Hematopoietic multipotent progenitor cell treated with erythropoietin and hydrocortisone succinate and interleukin-3 and kit ligand, for 15 days (in vitro differentiated cells): Measurements from ENCODE around the gene MCF2L2.
A peak's percentile ranks its signal among the peaks of the same experiment; 100 is the strongest.
"Not testable (repeated sequence)": the region's sequence is repeated elsewhere in the genome, so short reads cannot be mapped to it uniquely, and the experiment has no call there.

ENCODE experiments used
- DNase-seq: peaks from one replicate; pipeline ENCODE4 v3.0.0-alpha.2; 2015; ENCODE audit warnings: low spot score

The MCF2L2 gene

DNA sequence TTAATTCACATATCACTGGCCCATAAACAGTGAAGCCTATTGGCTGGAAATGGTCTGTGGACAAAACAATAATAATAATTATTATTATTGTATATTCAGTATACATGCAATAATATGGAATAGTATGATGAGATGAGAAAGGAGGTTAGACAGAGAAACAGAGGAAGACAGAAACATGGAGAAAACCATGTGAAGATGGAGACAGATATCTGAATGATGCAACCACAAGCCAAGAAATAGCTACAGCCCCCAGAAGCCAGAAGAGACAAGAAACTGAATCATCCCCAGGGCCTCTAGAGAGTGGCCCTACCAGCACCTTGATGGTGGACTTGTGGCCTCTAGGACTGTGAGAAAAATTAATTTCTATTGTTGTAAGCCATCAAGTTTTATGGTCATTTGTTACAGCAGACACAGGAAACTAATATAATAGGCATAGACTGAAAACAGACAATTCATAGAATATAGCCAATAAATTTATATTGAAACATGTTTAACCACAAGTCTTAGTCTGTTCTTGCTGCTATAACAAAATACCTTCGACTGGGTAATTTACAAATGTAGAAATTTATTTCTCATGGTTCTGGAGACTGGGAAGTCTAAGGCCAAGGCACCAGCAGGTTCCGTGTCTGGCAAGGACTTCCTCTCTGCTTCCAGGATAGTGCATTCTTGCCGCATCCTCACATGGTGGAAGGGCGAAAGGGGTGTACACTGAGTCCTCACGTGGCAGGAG lies 31.6 kb downstream of the MCF2L2 start:
- no peak for DNase-seq

DNA sequence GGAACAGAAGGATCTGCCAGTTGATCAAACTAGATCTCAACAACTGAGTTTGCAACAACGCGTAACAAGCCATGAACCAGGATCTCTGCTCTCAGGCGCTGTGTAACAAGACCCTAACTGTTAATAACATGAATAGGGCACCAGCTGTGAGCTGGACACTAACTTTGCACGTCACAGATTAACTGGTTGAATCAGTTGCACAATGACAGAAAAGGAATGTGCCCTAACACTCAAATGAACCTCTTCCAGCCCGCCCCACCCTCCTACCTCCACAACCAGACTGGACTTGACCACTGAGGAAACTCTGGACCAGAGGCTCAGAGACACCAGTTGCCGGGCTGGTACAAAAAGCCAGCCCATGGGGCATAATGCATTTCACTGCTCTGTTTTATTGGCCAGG lies 34.3 kb downstream of the MCF2L2 start:
- no peak for DNase-seq

DNA sequence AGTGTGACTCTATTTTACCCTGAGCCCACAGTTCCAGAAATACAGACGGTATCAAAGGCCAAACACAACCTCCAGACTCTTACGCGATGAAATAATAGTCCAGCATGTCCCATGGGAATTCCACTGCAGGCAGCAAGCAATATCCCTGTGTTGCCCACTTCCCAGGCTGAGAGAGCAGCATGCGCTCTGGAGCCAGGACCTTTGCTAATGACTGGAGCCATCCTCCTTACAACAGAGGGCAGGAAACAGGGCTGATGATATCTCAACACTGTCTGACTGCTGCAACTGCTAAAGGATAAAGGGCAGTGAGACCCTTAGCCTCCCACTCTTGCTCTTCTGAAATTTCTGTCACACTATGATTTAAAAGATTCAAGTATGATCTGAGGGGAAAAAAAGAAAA lies 34.8 kb downstream of the MCF2L2 start:
- no peak for DNase-seq

DNA sequence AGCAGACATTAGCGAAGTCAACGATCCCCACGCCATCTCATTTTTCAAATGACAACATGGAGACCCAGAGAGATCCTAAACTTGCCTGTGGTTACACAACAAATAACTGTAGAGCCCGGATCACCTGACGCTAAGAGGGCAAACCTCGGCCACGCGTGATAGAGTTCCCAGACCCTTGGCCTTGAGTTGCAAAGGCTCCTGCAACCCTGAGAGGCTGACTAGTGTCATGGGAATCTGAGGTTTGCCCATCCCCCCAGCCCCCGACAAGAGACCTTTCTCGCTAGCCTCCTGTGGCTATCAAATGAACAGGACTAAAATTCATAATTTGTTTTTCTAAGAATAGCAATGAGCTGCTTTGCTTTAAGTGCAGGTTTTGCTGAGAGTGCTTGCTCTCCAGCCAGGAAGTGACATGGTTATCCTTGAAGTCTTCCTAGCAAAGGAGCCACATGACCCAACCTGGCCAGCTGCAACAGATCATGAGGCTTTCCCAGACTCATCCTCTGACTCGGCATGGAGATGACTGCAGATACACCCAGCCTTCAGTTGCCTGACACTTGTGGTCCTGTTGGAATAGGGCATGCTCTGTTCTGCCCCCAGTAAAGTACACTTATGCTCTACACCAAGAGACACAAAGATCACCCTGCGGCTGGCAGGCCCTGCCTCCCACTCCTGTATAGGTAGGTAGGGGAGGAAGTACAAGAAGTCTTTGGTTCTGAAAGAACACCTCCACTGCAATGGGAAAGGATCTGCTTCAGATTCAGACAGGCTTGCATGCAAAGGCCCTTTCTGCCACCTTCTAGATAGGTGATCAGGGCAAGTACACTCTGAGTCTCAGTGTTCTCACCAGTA lies 36.0 kb downstream of the MCF2L2 start:
- no peak for DNase-seq

DNA sequence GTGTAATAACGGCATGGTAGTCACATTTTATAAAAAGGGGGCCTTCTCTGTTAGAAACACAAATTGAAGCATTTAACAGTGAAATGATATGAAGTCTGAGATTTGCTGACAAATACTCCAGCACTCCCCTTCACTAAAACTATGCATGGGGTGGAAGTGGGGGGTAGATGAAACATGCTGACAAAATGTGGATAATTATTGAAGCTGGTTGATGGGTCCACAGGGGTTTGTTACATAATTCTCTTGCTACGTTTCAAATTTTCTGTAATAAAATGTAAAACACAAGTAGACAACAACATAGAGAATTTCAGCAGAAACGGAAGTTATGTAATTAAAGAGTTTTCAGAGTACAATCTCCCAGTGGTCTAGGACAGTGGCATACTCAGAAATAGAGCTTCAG lies 37.0 kb downstream of the MCF2L2 start:
- DNase-seq = no peak

DNA sequence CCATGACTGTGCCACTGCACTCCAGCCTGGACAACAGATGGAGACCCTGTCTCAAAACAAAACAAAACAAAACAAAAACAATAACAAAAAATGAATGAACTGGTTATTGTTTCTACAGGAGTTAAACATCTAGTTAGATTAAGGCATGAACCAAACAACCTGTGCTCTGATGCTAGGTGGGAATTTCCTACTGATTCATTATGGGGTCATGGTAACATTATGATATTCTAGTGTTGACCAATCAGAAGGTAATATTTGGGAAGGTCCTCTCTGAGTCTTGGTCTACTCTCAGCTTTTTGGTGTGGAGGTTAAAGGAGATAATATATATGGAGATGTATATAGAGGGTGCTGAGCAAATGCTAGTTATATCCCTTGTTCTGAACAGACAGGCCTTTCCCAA lies 37.6 kb downstream of the MCF2L2 start:
- no peak for DNase-seq

DNA sequence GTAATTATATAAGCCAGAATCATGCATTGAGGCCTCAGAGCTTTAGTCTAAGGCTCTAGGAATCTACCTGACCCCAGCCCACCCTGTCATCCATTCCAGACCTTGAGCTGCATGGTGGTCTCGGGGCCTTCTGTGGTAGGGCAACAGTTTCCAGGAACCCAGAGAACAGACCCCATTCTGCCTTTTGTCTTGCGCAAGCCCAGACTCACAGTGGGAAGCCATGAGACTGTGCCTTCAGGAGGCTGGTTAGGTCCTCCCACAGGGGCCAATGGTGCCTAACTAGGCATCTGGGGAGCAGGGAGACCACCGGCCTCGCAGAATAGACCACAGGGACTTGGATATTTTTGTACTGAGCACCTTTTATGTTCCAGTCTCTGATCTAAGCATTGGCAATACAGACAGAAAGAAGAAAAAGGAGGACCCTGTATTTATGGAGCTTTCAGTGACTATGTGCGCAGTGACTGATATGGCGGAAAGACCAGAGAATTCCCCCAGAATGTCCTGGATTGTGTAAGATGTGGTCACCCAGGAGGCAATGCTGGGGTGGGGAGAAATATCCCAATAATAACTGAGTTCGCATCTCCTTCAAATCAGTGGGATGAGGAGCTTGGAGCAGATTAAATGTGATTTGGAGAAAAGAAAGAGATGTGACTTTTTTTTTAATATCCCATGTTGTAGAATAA lies 40.1 kb downstream of the MCF2L2 start:
- DNase-seq = no peak

DNA sequence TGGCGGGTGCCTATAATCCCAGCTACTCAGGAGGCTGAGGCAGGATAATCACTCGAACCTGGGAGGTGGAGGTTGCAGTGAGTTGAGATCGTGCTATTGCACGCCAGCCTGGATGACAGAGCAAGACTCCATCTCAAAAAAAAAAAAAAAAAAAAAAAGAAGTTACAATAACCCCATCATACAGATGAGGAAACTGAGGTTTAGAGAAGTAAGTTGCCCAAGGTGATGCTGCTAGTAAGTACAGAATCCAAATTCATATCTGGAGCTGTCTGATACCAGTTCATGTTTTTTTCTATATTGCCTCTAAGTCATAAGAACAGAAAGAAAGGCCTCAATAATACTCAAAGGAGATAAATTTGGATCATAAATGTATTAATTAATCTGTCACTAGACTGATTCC lies 40.6 kb downstream of the MCF2L2 start:
- DNase-seq = no peak

DNA sequence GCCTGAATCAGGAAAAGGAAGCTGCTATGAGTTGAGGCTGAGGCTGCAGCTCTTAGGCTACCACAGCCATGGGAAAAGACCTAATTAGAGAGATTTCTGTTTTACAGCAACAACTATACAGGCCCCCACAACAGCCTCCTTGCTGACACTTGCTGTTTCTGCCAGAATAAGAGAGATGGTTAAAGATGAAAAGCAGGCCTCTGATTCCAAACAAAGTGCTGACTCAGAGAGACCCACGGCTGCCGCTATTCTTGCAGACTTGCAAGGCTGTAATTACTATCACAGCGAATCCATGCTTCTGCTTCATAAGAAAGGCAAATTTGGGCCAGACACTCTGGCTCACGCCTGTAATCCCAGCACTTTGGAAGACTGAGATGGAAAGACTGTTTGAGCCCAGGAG lies 41.8 kb downstream of the MCF2L2 start:
- DNase-seq = no peak

DNA sequence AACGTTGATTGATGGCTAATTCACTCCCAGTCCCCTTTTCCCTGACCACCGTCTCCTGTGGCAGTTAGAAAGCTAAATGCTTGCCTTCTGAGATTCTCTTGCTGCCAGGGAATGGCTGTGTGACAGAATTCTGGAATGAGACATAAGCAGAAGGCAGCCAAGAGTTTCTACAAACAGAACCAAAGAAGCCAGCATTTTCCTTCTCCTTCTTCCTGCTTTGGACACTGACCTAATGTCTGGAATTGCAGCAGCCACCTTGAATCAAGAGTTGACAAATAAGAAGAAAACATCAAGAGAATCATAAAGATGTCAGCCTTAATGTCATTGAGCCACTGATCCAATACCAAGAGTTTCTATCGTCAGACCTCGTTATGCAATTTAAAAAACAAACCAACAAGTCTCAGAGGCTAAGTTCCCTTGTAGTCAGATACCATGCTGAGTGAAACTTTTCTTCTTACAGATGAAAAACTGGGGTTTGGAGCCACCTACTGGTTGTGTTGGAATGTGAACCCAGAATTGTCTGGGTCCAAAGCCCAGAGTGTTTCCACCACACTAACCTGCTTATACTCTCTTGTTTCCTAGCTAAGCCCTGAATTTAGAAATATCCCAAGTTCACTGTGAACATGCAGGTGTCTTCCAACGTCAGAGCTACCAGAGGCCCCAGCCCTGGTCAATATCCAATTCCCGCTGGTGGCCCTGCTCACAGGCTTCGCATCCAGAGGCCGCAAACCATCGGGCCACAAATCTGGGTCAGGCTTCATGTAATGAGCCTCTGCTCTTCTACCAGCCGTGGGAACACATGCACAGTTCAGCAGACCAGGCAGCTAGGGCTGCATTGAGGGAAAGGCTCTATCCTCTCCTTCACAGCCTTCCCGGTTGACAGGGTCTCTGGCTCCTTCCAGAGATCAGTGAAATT lies 42.5 kb downstream of the MCF2L2 start:
- DNase-seq = peak; percentile 68

DNA sequence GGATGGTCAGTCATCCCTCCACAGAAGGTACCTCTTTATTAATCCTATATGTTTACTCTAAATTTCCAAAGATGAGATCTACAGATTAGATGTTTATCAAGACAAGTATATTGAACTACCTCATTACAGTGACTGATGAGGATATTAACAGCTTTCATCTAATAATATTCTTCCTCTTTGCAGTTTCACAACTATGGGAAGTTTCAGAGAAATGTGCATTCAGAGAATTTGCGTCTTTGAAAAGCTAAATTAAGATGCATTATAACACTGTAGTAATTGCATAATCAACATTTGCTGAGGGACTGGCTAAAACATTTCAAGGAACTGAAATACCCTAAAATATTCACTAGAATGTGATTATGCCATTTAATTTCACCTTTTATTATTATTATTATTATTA lies 46.7 kb downstream of the MCF2L2 start:
- DNase-seq = no peak

DNA sequence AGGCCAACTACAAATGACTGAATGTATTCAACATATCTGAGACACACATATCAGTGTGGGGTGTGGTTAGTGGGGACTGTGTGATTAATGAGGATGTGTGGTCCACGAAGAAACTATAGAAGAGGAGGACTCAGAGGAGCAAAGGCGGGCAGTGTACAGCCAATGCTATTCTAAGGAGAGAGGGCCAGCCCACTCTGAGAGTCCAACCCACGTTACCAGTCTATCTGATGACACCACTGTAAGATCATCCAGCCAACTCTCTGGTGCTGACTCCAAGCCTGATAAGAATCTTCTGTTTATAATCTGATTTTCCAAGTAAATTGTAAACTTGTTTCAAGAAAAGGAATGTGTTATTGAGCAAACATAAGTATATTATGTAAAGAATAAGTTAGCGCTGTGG lies 47.2 kb downstream of the MCF2L2 start:
- DNase-seq = no peak

DNA sequence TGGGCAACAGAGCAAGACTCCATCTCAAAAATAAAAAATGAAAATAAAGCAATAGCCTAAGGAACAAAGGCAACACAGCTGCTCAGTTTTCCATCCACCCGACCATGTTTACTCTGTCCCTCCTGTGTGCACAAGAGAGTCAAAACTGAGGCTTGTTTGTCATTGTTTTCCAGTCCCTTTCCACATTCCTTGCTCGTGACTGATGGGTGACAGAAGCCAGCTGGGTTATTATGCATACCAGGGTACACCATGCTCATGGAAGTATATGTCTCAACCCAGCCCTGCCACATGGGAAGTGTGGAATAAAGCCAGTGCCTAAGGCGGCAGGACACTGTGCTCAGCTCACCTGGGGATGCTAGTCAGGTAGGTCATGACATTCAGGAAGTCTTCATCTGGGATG lies 49.5 kb downstream of the MCF2L2 start:
- no peak for DNase-seq

DNA sequence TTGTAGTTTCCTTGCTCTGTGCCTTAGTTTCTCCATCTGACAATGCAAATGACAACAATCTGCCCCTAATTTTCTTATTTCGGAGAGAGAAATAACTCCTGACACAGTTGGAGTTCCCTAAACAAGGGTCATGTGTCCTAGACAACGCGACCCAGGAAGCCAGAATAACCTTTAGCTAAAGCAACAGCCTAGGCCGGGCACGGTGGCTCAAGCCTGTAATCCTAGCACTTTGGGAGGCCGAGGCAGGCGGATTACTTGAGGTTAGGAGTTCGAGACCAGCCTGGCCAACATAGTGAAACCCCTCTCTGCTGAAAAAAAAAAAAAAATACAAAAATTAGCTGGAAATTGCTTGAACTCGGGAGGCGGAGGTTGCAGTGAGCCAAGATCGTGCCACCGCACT lies 49.9 kb downstream of the MCF2L2 start:
- DNase-seq = no peak

DNA sequence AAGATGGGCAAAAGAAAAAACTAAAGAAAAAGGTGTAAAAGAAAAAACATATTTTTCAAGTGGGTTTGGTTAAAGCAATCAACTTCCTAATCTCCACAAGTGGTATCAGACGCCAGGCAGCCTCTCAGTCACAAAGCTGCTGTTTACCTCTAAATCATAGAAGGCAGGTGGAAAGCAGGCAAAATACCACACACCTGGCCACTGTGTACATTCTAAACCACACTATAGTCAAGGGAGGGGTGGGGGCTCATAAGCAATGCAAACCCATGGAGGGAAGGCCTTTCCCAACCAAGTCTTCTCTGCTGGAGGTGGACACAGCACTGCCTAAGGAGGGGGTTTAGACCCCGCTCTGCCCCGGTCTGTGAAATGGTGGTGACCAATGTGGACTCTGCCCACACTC lies 50.4 kb downstream of the MCF2L2 start:
- no peak for DNase-seq

DNA sequence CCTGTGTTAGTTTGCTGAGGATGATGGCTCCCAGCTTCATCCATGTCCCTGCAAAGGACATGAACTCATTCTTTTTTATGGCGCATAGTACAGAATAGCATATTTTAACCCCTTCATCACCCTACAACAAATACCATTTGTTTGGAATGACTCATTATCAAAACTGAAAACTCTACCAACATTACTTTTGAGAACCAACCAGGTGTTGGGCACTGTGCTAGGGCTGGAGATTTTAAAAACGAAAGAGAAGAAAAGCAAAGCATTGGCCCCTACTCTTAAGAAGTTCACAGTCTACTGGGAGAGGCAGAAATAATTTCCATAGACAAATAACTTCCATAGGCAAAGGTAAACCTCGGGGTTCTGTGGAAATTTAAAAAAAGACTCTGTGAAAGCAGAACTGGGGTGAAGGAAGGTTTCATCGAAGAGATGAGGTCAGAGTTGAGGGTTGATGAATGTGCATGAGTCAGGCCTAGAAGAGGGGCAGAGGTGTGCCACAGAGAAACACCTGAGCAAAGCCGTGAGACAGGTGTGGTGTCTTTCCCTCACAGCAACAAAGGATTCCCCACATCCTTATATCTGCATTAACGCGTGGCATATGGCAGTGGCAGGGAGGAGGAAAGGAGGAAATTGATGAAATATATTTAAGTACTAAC lies 51.0 kb downstream of the MCF2L2 start:
- no peak for DNase-seq

DNA sequence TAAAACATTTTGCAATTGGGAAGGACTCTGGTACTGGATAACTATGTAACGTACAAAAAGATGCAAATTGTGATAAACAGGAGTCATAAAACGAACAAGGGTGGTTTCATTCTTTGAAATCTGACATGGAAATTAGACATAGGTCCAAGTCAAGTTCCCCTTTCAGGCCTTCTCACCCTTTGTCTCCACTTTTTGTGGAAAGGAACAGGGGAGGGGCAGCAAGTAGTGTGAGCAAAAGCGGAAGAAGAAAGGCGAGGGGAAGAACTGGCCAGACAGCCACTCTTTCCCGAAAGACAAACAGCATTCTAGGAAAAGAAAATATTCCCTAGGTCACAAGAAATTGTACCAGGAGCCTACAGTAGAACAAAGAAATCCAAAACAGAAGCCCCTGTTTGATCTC lies 52.6 kb downstream of the MCF2L2 start:
- DNase-seq = no peak

DNA sequence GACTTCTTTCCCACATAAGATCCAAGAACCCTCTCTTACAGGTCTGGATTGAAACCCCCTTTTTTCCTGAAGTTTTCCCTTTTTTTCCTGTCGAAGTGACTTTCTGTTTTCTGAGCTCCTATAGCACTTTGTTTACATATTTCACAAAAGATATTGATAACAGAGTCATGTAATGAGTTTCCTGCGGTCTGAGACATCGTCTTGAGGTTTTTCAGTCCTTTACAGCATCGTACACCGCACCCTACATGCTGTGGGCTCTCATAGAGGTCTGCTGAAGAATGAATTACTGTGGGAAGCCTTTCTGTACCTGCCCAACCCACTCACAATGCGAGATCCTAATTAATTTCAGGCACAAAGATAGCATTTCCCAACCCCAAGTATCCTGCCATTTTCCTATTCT lies 53.1 kb downstream of the MCF2L2 start:
- DNase-seq = no peak

DNA sequence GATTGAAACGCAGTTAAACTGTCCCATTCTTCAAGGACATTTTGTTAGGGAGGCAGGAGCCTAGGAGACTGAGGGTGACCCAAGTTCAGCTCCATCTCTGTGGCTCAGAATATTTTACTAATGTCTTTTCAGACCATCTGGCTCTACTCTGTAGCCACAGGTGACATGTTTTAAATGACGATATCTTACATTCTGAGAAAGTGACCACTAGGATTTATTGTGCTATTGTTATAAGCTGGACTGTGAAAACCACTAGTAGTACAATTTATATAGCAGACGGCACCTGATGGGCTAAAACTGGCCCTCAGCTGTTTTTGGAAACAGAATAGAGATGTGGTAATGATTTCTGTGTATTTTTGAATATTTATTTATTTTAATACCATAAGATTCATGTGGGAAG lies 55.5 kb downstream of the MCF2L2 start:
- no peak for DNase-seq

DNA sequence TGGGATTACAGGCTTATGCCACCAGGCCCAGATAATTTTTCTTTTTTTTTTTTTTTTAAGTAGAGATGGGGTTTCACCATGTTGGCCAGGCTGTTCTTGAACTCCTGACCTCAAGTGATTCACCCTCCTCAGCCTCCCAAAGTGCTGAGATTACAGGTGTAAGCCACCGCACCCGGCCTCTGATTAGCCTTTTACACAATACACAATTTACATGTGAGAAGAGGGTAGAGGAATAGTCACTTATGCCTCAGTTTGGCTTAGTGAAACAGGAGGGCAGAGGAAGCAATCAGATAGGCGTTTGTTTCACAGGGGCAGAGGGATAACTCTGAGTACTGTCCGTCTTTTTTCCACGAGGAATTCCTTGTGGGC lies 56.8 kb downstream of the MCF2L2 start:
- DNase-seq = not testable (repeated sequence)

DNA sequence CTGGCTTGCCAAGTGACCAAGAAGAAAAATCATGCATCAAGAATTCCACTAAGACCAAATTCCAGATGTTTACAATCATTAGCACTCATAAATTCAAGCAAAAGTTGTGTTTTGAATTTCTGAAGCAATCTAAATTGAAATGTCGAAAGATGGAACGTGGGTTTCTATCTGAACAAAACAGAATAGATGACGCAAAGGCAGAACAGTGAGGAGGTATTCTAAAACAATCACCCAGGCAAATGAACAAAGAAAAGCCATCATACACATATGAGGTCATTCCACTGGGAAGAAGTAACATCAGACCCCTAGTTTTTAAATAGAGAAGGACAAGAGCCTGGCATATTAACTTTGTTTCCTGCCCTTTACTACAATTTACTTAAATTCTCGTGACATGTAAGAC lies 58.0 kb downstream of the MCF2L2 start:
- DNase-seq = no peak

DNA sequence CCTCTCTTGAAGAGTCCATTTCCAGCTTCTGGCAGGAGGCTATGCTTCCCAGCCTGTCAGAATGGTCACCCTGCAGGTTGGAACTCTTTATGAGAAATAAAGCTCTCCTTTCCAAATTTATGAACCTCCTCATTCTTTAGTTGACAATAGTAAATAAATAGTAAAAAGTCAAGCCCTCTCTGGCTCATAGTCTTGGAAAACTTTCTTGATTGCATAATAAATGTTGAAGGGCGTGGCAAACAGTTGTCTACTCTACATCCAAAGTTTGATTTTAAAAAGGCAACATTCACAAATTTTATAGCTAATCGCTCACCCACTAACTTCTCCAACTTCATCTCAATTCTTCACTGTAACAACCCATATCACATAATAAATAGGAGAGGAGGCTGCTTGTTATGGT lies 58.8 kb downstream of the MCF2L2 start:
- DNase-seq = no peak
